Neuron (in vitro differentiated cells): ENCODE results near the gene TUBGCP5.
"Not testable (repeated sequence)": the region's sequence is repeated elsewhere in the genome, so short reads cannot be mapped to it uniquely, and the experiment has no call there.

Experiments used
- H2AFZ ChIP-seq: one replicate; pipeline ENCODE4 v1.6.1; 2013; ENCODE audit warnings: low read depth, mild to moderate bottlenecking, inconsistent platforms, low read length, moderate library complexity
- H3K27me3 ChIP-seq: one replicate; pipeline ENCODE4 v1.6.1; 2013; ENCODE audit warnings: low read length; ENCODE audit not compliant: insufficient read depth
- H3K36me3 ChIP-seq: one replicate; pipeline ENCODE4 v1.6.1; 2013; ENCODE audit warnings: low read length; ENCODE audit not compliant: insufficient read depth
- H3K4me1 ChIP-seq: one replicate; pipeline ENCODE4 v1.6.1; 2013; ENCODE audit warnings: low read length; ENCODE audit not compliant: insufficient read depth
- H3K4me3 ChIP-seq: 2 replicates; pipeline ENCODE4 v1.5.1; 2013; ENCODE audit warnings: mild to moderate bottlenecking, low read length, moderate library complexity
- H3K9me3 ChIP-seq: one replicate; pipeline ENCODE4 v1.6.1; 2013; ENCODE audit warnings: low read length

TUBGCP5 gene

GRCh38 chr15:23064156-23064555 is 24.8 kb upstream of the TUBGCP5 start:
- H3K4me1 ChIP-seq: no peaks in the 10 kb centered on the region
- no peaks in the 10 kb centered on the region for H3K9me3 ChIP-seq
- no peaks in the 10 kb centered on the region for H3K27me3 ChIP-seq
- H3K36me3 ChIP-seq: no peaks in the 10 kb centered on the region
- no peak overlapping the region for H2AFZ ChIP-seq
- H3K4me3 ChIP-seq: no peak overlapping the region

DNA sequence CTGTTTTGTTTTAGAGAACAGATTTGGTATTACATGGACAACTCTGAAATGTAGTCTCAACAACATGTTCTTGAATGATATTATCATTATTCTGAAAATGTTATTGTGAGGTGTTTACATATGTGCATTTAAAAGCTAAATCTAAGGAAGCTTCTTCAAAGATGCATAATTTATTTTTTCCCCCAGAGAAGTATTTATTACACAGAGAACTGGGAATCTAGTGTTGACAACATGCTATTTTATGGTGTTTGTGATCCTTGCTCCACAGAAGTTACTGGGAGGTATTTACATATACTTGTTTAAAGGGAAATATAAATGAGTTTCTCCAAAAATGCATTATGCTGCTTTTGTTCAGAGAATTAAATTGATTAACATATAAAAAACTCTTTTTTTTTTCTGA is 18.3 kb upstream of the TUBGCP5 start:
- H3K4me1 ChIP-seq: no peaks in the 10 kb centered on the region
- no peaks in the 10 kb centered on the region for H3K36me3 ChIP-seq
- H2AFZ ChIP-seq: no peak overlapping the region
- H3K9me3 ChIP-seq: no peaks in the 10 kb centered on the region
- H3K4me3 ChIP-seq: no peak overlapping the region
- peaks cover 2% of the 10 kb centered on the region for H3K27me3 ChIP-seq

GRCh38 chr15:23055316-23055715 is 15.9 kb upstream of the TUBGCP5 start:
- Histone ChIP-seq H3K36me3 (no peaks in the 10 kb centered on the region), H3K4me1 (no peaks in the 10 kb centered on the region), H3K4me3 (no peak overlapping the region), H2AFZ (no peak overlapping the region), H3K27me3 (peaks cover 2% of the 10 kb centered on the region), H3K9me3 (no peaks in the 10 kb centered on the region)

DNA sequence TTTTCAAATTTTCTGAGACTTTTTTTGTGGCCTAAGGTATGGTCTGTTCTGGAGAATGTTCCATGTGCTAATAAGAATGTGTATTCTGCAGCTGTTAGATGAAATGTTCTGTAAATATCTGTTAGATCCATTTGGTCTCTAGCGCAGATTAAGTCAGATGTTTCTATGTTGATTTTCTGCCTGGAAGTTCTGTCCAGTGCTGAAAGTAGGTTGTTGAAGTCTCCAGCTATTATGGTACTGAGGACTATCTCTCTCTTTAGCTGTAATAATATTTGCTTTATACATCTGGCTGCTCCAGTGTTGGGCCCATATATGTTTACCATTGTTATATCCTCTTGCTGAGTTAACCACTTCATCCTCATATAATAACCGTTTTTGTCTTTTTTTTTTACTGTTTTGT is 13.2 kb upstream of the TUBGCP5 start:
- Histone ChIP-seq H2AFZ (no peak overlapping the region), H3K9me3 (no peaks in the 10 kb centered on the region), H3K36me3 (no peaks in the 10 kb centered on the region), H3K4me3 (no peak overlapping the region), H3K4me1 (no peaks in the 10 kb centered on the region), H3K27me3 (peaks cover 2% of the 10 kb centered on the region)

DNA sequence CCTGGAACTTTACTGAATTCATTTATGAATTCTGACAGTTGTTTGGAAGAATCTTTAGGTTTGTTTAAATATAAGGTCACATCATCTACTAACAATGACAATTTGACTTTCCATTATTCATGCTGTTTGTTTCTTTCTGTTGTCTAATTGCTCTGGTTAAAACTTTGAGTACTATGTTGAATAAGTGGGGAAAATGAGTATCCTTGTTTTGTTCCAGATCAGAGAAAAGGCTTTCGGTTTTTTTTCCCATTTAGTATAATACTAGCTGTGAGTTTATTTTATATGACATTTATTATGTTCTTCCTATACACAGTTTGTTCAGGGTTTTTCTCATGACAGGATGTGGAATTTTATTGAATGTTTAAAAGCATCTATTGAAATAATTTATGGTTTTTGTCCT is 11.3 kb upstream of the TUBGCP5 start:
- H3K9me3 ChIP-seq: no peaks in the 10 kb centered on the region
- no peak overlapping the region for H2AFZ ChIP-seq
- H3K4me1 ChIP-seq: no peaks in the 10 kb centered on the region
- H3K4me3 ChIP-seq: no peak overlapping the region
- H3K27me3 ChIP-seq: no peaks in the 10 kb centered on the region
- H3K36me3 ChIP-seq: no peaks in the 10 kb centered on the region

DNA sequence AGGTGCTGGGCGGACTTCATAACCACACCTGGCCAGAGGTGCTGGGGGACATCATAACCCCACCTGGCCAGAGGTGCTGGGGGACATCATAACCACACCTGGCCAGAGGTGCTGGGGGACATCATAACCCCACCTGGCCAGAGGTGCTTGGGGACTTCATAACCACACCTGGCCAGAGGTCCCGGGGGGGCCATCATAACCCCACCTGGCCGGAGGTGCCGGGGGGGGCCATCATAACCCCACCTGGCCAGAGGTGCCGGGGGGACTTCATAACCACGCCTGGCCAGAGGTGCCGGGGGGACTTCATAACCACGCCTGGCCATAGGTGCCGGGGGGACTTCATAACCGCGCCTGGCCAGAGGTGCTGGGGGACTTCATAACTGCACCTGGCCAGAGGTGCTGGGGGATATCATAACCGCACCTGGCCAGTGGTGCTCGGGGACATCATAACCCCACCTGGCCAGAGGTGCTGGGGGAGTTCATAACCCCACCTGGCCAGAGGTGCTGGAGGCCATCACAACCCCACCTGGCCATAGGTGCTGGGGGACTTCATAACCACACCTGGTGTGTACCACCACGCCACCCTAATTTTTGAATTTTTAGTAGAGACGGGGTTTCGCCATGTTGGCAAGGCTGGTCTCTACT is 10.7 kb upstream of the TUBGCP5 start:
- Histone ChIP-seq H3K9me3 (no peaks in the 10 kb centered on the region), H3K4me3 (no peak overlapping the region), H3K4me1 (no peaks in the 10 kb centered on the region), H2AFZ (no peak overlapping the region), H3K27me3 (no peaks in the 10 kb centered on the region), H3K36me3 (no peaks in the 10 kb centered on the region)

DNA sequence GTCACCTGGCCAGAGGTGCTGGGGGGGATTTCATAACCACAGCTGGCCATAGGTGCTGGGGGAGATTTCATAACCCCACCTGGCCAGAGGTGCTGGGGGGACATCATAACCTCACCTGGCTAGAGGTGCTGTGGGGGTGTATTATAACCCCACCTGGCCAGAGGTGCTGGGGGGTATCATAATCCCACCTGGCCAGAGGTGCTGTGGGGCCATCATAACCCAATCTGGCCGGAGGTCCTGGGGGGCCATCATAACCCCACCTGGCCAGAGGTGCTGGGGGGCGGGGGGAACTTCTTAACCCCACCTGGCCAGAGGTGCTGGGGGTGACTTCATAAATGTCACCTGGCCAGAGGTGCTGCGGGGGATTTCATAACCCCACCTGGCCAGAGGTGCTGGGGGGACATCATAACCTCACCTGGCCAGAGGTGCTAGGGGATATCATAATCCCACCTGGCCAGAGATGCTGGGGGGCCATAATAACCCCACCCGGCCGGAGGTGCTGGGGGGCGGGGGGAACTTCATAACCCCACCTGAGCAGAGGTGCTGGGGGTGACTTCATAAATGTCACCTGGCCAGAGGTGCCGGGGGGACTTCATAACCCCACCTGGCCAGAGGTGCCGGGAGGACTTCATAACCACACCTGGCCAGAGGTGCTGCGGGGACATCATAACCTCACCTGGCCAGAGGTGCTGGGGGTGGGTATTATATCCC is 9.4 kb upstream of the TUBGCP5 start:
- H3K4me1 ChIP-seq, H3K4me3 ChIP-seq, H3K9me3 ChIP-seq, H3K36me3 ChIP-seq, H2AFZ ChIP-seq, H3K27me3 ChIP-seq: not testable (repeated sequence)

GRCh38 chr15:23043987-23044386 is 4.6 kb upstream of the TUBGCP5 start:
- H3K4me3 ChIP-seq, H3K4me1 ChIP-seq, H2AFZ ChIP-seq, H3K36me3 ChIP-seq, H3K9me3 ChIP-seq, H3K27me3 ChIP-seq: not testable (repeated sequence)

DNA sequence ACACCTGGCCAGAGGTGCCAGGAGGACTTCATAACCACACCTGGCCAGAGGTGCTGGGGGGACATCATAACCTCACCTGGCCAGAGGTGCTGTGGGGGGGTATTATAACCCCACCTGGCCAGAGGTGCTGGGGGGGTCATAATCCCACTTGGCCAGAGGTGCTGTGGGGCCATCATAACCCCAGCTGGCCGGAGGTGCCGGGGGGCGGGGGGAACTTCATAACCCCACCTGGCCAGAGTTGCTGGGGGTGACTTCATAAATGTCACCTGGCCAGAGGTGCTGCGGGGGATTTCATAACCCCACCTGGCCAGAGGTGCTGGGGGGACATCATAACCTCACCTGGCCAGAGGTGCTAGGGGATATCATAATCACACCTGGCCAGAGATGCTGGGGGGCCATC is 4.2 kb upstream of the TUBGCP5 start:
- H3K4me3 ChIP-seq, H3K9me3 ChIP-seq, H3K4me1 ChIP-seq, H2AFZ ChIP-seq, H3K27me3 ChIP-seq, H3K36me3 ChIP-seq: not testable (repeated sequence)

DNA sequence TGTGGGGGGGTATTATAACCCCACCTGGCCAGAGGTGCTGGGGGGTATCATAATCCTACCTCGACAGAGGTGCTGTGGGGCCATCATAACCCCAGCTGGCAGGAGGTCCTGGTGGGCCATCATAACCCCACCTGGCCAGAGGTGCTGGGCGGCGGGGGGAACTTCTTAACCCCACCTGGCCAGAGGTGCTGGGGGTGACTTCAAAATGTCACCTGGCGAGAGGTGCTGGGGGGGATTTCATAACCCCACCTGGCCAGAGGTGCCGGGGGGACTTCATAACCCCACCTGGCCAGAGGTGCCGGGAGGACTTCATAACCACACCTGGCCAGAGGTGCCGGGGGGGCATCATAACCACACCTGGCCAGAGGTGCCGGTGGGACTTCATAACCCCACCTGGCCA is 2.4 kb upstream of the TUBGCP5 start:
- H3K27me3 ChIP-seq, H2AFZ ChIP-seq, H3K4me1 ChIP-seq, H3K9me3 ChIP-seq, H3K36me3 ChIP-seq, H3K4me3 ChIP-seq: not testable (repeated sequence)

- Histone ChIP-seq H3K36me3 (peaks cover 14% of the 10 kb centered on the region), H3K4me1 (peaks cover 8% of the 10 kb centered on the region), H3K4me3 (peak overlapping the region; percentile 76), H3K9me3 (peaks cover 2% of the 10 kb centered on the region), H3K27me3 (no peaks in the 10 kb centered on the region), H2AFZ (peak overlapping the region; percentile 79)
Measured at GRCh38 chr15:23039917-23040281, 530 bp upstream of the TUBGCP5 start.

DNA sequence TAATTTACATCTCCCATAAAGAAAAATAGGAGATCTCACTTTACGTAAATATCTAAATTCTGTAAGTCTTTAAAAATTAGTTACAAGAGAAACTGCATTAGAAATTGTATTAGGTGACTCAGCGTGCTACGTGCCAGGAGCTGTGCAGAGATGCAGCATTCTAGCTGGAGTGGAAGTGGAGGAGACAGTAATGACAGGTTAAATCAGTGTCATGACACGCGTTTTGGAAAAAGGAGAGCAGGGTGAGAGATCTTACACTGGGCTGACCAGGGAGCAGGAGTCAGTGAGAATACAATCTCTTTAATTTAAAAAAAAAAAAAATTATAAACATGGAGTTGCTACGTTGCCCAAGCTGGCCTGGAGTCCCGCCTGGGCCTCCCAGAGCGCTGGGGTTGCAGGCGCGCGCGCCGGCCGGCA is 635 bp downstream of the TUBGCP5 start:
- Histone ChIP-seq H3K36me3 (peaks cover 22% of the 10 kb centered on the region), H3K4me1 (peaks cover 8% of the 10 kb centered on the region), H3K9me3 (peaks cover 2% of the 10 kb centered on the region), H3K27me3 (no peaks in the 10 kb centered on the region), H3K4me3 (peak overlapping the region; percentile 76), H2AFZ (peak overlapping the region; percentile 79)

DNA sequence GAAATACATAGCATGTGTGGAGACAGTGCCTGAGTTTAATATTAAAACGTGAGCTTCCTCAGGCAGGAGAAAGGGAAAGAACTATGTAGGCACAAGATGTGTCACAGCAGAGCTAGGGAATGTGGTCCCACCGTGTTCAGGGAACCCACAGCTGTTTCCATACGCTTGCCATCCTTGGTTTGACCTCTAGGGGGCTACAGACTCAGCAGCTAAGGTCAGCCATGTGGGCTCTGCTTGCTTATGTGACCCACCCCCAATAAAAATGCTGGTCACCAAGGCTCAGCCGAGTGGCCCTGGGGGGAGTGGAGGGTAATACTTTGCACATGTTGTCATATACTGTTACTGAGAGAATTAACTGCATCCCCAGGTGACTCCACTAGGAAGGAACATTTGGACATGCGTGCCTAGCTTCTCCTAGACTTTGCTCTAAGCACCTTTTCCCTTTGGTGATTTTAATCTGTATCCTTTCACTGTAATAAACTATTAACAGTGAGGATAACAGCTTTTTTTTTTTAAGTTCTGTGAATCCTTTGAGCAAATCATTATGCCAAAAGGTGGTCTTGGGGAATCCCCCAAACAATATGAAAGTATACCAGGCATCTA is 3.3 kb downstream of the TUBGCP5 start:
- H3K9me3 ChIP-seq: peaks cover 2% of the 10 kb centered on the region

More for the DNA sequence above, 3.3 kb downstream of the TUBGCP5 start:
- H3K27me3 ChIP-seq: no peaks in the 10 kb centered on the region
- H2AFZ ChIP-seq: no peak overlapping the region
- no peak overlapping the region for H3K4me3 ChIP-seq
- H3K36me3 ChIP-seq: peaks cover 39% of the 10 kb centered on the region
- peaks cover 8% of the 10 kb centered on the region for H3K4me1 ChIP-seq
